HG03378 (cell line): ENCODE measurements around the gene RASA3.

Source experiments
- ATAC-seq: cut with Tn5 transposase; IDR thresholded peaks from one replicate; pipeline ENCODE4 v1.9.1; 2021; ENCODE audit warnings: mild to moderate bottlenecking, moderate library complexity; ENCODE audit not compliant: unreplicated experiment

The RASA3 gene

GRCh38 chr13:113973218-113974164, 158.9 kb downstream of the RASA3 start, which contains the start of gene C13orf46:
C13orf46 (minus strand) TSS chr13:113974076; CDS start chr13:113973997, 79 bp downstream.
- no peak for ATAC-seq

- ATAC-seq = no peak
Observed at GRCh38 chr13:113972451-113973217, 159.8 kb downstream of the RASA3 start.

GRCh38 chr13:113971471-113972231, 160.8 kb downstream of the RASA3 start:
- ATAC-seq = no peak

GRCh38 chr13:113970810-113971470, 161.5 kb downstream of the RASA3 start:
- ATAC-seq = no peak

GRCh38 chr13:113969973-113970611, 162.3 kb downstream of the RASA3 start:
- no peak for ATAC-seq

- ATAC-seq = no peak
Observed at GRCh38 chr13:113969311-113969972, 163.0 kb downstream of the RASA3 start.

GRCh38 chr13:113968463-113969310, 163.7 kb downstream of the RASA3 start:
- no peak for ATAC-seq

- ATAC-seq = no peak
Observed at GRCh38 chr13:113967729-113968462, 164.5 kb downstream of the RASA3 start.

GRCh38 chr13:113967206-113967720, 165.2 kb downstream of the RASA3 start:
- no peak for ATAC-seq

GRCh38 chr13:113965968-113966884, 166.2 kb downstream of the RASA3 start:
- no peak for ATAC-seq

- no peak for ATAC-seq
Observed at GRCh38 chr13:113965383-113965874, 167.0 kb downstream of the RASA3 start.

GRCh38 chr13:113964251-113964995, 168.0 kb downstream of the RASA3 start:
- ATAC-seq = no peak

- no peak for ATAC-seq
Observed at GRCh38 chr13:113963376-113963775, 169.0 kb downstream of the RASA3 start.

- no peak for ATAC-seq
Observed at GRCh38 chr13:113962975-113963374, 169.4 kb downstream of the RASA3 start.

GRCh38 chr13:113962386-113962785, 170.0 kb downstream of the RASA3 start:
- no peak for ATAC-seq
